Esophagus muscularis mucosa (tissue), 4 donors: ENCODE data around the gene MARCHF2. TPM values are rescaled to one million over a fixed set of nuclear protein-coding genes. Genes with fewer than 3 reads are reported as not detected.

Source experiments
- DNase-seq: peaks from one replicate; pipeline ENCODE4 v3.0.0-alpha.2; 2017; ENCODE audit errors: extremely low spot score
- H3K27ac ChIP-seq, 4 donors: fragments of 200-600 bp; sonication (generic); replicated peaks in 1 of 4; 1 replicate in 3 of 4; 2 replicates in 1 of 4; pipeline ENCODE4 v1.5.1; 2016 to 2019; ENCODE audit warnings: mild to moderate bottlenecking in 1 of 4
- H3K27me3 ChIP-seq, 4 donors: fragments of 200-600 bp; sonication (generic); one replicate each; pipeline versions ENCODE4 v1.5.1 to v1.6.0; 2016 to 2019
- H3K36me3 ChIP-seq, 4 donors: fragments of 200-600 bp; sonication (generic); one replicate each; pipeline ENCODE4 v1.5.1; 2016 to 2019
- H3K4me1 ChIP-seq, 4 donors: fragments of 200-600 bp; sonication (generic); one replicate each; pipeline ENCODE4 v1.5.1; 2016 to 2019
- H3K4me3 ChIP-seq, 4 donors: fragments of 200-600 bp; sonication (generic); 1 replicate in 2 of 4; 2 replicates in 2 of 4; pipeline ENCODE4 v1.5.1; 2016 to 2019; ENCODE audit warnings: mild to moderate bottlenecking in 4 of 4, moderate library complexity in 1 of 4
- H3K9me3 ChIP-seq, 4 donors: fragments of 200-600 bp; sonication (generic); 1 replicate in 3 of 4; 2 replicates in 1 of 4; pipeline ENCODE4 v1.5.1; 2016 to 2019
- CTCF ChIP-seq, 3 experiments: fragments of 200-600 bp in 2 of 3; fragments of 450-650 bp in 1 of 3; sonication (generic) in 2 of 3; IDR thresholded peaks; one replicate each; pipeline ENCODE4 v1.5.1; 2017 to 2019; ENCODE audit warnings: antibody characterized with exemption in 3 of 3, mild to moderate bottlenecking in 2 of 3, moderate library complexity in 1 of 3
- EP300 ChIP-seq: sonication (generic); formaldehyde crosslinking; IDR thresholded peaks from one replicate; pipeline ENCODE4 v1.6.1; 2017; ENCODE audit warnings: antibody characterized with exemption
- POLR2A ChIP-seq: fragments of 450-650 bp; IDR thresholded peaks from one replicate; pipeline ENCODE4 v1.6.1; 2017; ENCODE audit warnings: antibody characterized with exemption, moderate library complexity, mild to moderate bottlenecking, low read depth
- POLR2AphosphoS5 ChIP-seq, 2 donors: sonication (generic); formaldehyde crosslinking; IDR thresholded peaks; one replicate each; pipeline ENCODE4 v1.6.1; 2017; ENCODE audit warnings: antibody characterized with exemption in 2 of 2
- WGBS: methylation state at CpG from one replicate; pipeline ENCODE4 v1.1.5; 2018; 5-methylcytosine and 5-hydroxymethylcytosine counted together
- intact Hi-C: fragments of 100-400 bp; cut with DNase I; formaldehyde crosslinking; loops from one replicate; pipeline ENCODE4 v1.15.1; 2023
- total RNA-seq, 4 donors: library from RNA; depleted of rRNA; stranded (reverse); fragments of >200 nt; gene quantifications; one replicate each; pipeline versions ENCODE4 v1.1.0 to v1.2.1, GENCODE V29; 2016

MARCHF2 gene
- total RNA-seq, 4 donors from 2014 or later: 227 to 286 (median 247) TPM

DNA sequence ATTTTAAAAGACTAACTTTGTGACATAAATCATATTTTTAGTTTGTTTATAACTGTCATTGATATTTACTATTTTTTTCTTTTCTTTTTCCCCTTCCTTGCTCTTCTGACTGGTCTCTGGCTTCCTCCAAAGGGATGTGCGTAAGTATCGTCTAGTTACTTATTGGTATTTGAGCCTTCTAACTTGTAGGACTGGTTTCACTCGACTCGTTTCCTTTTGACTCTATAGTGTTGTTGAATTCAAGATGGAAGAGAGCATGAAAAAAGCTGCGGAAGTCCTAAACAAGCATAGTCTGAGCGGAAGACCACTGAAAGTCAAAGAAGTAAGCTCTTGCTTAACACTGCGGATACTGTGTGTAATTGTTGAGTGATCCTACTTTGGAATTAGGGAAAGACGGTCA is 50.3 kb downstream of the MARCHF2 start:
- no peaks in the 10 kb centered on the region for H3K9me3 ChIP-seq
- H3K4me1 ChIP-seq: peaks cover 46 to 54% (median 50%) of the 10 kb centered on the region in 4 donors
- no peak overlapping the region for H3K4me3 ChIP-seq
- intact Hi-C loops: no loop called here
- H3K27me3 ChIP-seq: no peaks in the 10 kb centered on the region
- no peak for TF ChIP-seq EP300
- TF ChIP-seq POLR2A: no peak
- TF ChIP-seq CTCF (IDR thresholded peaks at IDR 0.05): no peak
- no peak for TF ChIP-seq POLR2AphosphoS5 (IDR thresholded peaks at IDR 0.05)
- no peak overlapping the region for H3K27ac ChIP-seq
- H3K36me3 ChIP-seq: peaks cover 45 to 61% (median 49%) of the 10 kb centered on the region in 4 donors
- no peak for DNase-seq
- WGBS: 89% methylated on average over 8 of the region's 8 CpGs

DNA sequence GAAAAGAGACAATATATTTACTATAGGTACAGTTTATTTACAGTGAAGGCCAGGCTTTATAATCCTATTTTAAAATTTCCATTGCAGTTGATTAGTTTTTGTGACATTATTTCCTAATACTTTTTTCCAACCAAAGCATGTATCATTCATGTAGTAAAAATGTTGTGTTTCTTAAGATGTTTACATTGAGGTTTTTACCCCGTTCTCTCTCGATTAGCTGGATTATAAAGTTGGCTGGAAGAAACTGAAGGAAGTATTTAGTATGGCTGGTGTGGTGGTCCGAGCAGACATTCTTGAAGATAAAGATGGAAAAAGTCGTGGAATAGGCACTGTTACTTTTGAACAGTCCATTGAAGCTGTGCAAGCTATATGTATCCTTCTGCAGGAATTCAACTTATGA is 52.9 kb downstream of the MARCHF2 start:
- no peak for DNase-seq
- peaks cover 70 to 88% (median 75%) of the 10 kb centered on the region in 4 donors for H3K36me3 ChIP-seq
- no peak overlapping the region for H3K27ac ChIP-seq
- no peaks in the 10 kb centered on the region for H3K9me3 ChIP-seq
- WGBS: 89% methylated on average over 4 of the region's 4 CpGs
- TF ChIP-seq CTCF (IDR thresholded peaks at IDR 0.05) (no peak), POLR2A (no peak), POLR2AphosphoS5 (IDR thresholded peaks at IDR 0.05) (no peak), EP300 (no peak)
- intact Hi-C loops: no loop called here
- peaks cover 23 to 33% (median 25%) of the 10 kb centered on the region in 4 donors for H3K4me1 ChIP-seq
- H3K27me3 ChIP-seq: no peaks in the 10 kb centered on the region
- no peak overlapping the region for H3K4me3 ChIP-seq

GRCh38 chr19:8468124-8468523 is 55.0 kb downstream of the MARCHF2 start:
- Histone ChIP-seq H3K27ac (no peak overlapping the region), H3K36me3 (peaks cover 87 to 100% (median 96%) of the 10 kb centered on the region in 4 donors), H3K4me1 (peaks cover 2 to 13% (median 6%) of the 10 kb centered on the region in 4 donors), H3K27me3 (no peaks in the 10 kb centered on the region), H3K4me3 (no peak overlapping the region), H3K9me3 (no peaks in the 10 kb centered on the region)
- intact Hi-C loops: no loop called here
- DNase-seq: no peak
- 78% methylated on average over 3 of the region's 3 CpGs for WGBS
- no peak for TF ChIP-seq CTCF (IDR thresholded peaks at IDR 0.05)
- TF ChIP-seq POLR2A: no peak
- TF ChIP-seq EP300: no peak
- no peak for TF ChIP-seq POLR2AphosphoS5 (IDR thresholded peaks at IDR 0.05)

- TF ChIP-seq POLR2AphosphoS5 (IDR thresholded peaks at IDR 0.05) (no peak), POLR2A (no peak), CTCF (IDR thresholded peaks at IDR 0.05) (no peak), EP300 (no peak)
- no peak for DNase-seq
- no peak overlapping the region for H3K4me3 ChIP-seq
- intact Hi-C loops: no loop called here
- no peaks in the 10 kb centered on the region for H3K9me3 ChIP-seq
- H3K36me3 ChIP-seq: peaks cover 88 to 100% (median 99%) of the 10 kb centered on the region in 4 donors
- H3K4me1 ChIP-seq: peaks cover 0 to 7% (median 3%) of the 10 kb centered on the region in 4 donors
- no peak overlapping the region for H3K27ac ChIP-seq
- 78% methylated on average over 8 of the region's 8 CpGs for WGBS
- H3K27me3 ChIP-seq: no peaks in the 10 kb centered on the region
Observed at GRCh38 chr19:8468761-8469373, 55.8 kb downstream of the MARCHF2 start.
